Tongue (tissue), 2 donors: ENCODE data around the gene MCF2L2. TPM values are rescaled to one million over a fixed set of nuclear protein-coding genes. Genes with fewer than 3 reads are reported as not detected.
"Not testable (repeated sequence)": the region's sequence is repeated elsewhere in the genome, so short reads cannot be mapped to it uniquely, and the experiment has no call there.

Experiments
- DNase-seq: peaks from one replicate; pipeline ENCODE4 v3.0.0-alpha.2; 2015
- total RNA-seq: library from RNA; depleted of rRNA; stranded (reverse); fragments of >200 nt; gene quantifications from one replicate; pipeline ENCODE4 v1.2.3, GENCODE V29; 2014

MCF2L2 gene
- total RNA-seq, 1 donor from 2014 or later, result 2.6 TPM

DNA sequence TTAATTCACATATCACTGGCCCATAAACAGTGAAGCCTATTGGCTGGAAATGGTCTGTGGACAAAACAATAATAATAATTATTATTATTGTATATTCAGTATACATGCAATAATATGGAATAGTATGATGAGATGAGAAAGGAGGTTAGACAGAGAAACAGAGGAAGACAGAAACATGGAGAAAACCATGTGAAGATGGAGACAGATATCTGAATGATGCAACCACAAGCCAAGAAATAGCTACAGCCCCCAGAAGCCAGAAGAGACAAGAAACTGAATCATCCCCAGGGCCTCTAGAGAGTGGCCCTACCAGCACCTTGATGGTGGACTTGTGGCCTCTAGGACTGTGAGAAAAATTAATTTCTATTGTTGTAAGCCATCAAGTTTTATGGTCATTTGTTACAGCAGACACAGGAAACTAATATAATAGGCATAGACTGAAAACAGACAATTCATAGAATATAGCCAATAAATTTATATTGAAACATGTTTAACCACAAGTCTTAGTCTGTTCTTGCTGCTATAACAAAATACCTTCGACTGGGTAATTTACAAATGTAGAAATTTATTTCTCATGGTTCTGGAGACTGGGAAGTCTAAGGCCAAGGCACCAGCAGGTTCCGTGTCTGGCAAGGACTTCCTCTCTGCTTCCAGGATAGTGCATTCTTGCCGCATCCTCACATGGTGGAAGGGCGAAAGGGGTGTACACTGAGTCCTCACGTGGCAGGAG lies 31.6 kb downstream of the MCF2L2 start:
- DNase-seq, result no peak

GRCh38 chr3:183394150-183394549 lies 34.3 kb downstream of the MCF2L2 start:
- DNase-seq, result peak; percentile 31

DNA sequence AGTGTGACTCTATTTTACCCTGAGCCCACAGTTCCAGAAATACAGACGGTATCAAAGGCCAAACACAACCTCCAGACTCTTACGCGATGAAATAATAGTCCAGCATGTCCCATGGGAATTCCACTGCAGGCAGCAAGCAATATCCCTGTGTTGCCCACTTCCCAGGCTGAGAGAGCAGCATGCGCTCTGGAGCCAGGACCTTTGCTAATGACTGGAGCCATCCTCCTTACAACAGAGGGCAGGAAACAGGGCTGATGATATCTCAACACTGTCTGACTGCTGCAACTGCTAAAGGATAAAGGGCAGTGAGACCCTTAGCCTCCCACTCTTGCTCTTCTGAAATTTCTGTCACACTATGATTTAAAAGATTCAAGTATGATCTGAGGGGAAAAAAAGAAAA lies 34.8 kb downstream of the MCF2L2 start:
- no peak for DNase-seq

DNA sequence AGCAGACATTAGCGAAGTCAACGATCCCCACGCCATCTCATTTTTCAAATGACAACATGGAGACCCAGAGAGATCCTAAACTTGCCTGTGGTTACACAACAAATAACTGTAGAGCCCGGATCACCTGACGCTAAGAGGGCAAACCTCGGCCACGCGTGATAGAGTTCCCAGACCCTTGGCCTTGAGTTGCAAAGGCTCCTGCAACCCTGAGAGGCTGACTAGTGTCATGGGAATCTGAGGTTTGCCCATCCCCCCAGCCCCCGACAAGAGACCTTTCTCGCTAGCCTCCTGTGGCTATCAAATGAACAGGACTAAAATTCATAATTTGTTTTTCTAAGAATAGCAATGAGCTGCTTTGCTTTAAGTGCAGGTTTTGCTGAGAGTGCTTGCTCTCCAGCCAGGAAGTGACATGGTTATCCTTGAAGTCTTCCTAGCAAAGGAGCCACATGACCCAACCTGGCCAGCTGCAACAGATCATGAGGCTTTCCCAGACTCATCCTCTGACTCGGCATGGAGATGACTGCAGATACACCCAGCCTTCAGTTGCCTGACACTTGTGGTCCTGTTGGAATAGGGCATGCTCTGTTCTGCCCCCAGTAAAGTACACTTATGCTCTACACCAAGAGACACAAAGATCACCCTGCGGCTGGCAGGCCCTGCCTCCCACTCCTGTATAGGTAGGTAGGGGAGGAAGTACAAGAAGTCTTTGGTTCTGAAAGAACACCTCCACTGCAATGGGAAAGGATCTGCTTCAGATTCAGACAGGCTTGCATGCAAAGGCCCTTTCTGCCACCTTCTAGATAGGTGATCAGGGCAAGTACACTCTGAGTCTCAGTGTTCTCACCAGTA lies 36.0 kb downstream of the MCF2L2 start:
- no peak for DNase-seq

DNA sequence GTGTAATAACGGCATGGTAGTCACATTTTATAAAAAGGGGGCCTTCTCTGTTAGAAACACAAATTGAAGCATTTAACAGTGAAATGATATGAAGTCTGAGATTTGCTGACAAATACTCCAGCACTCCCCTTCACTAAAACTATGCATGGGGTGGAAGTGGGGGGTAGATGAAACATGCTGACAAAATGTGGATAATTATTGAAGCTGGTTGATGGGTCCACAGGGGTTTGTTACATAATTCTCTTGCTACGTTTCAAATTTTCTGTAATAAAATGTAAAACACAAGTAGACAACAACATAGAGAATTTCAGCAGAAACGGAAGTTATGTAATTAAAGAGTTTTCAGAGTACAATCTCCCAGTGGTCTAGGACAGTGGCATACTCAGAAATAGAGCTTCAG lies 37.0 kb downstream of the MCF2L2 start:
- no peak for DNase-seq

DNA sequence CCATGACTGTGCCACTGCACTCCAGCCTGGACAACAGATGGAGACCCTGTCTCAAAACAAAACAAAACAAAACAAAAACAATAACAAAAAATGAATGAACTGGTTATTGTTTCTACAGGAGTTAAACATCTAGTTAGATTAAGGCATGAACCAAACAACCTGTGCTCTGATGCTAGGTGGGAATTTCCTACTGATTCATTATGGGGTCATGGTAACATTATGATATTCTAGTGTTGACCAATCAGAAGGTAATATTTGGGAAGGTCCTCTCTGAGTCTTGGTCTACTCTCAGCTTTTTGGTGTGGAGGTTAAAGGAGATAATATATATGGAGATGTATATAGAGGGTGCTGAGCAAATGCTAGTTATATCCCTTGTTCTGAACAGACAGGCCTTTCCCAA lies 37.6 kb downstream of the MCF2L2 start:
- no peak for DNase-seq

DNA sequence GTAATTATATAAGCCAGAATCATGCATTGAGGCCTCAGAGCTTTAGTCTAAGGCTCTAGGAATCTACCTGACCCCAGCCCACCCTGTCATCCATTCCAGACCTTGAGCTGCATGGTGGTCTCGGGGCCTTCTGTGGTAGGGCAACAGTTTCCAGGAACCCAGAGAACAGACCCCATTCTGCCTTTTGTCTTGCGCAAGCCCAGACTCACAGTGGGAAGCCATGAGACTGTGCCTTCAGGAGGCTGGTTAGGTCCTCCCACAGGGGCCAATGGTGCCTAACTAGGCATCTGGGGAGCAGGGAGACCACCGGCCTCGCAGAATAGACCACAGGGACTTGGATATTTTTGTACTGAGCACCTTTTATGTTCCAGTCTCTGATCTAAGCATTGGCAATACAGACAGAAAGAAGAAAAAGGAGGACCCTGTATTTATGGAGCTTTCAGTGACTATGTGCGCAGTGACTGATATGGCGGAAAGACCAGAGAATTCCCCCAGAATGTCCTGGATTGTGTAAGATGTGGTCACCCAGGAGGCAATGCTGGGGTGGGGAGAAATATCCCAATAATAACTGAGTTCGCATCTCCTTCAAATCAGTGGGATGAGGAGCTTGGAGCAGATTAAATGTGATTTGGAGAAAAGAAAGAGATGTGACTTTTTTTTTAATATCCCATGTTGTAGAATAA lies 40.1 kb downstream of the MCF2L2 start:
- DNase-seq, result no peak

GRCh38 chr3:183387797-183388196 lies 40.6 kb downstream of the MCF2L2 start:
- no peak for DNase-seq

DNA sequence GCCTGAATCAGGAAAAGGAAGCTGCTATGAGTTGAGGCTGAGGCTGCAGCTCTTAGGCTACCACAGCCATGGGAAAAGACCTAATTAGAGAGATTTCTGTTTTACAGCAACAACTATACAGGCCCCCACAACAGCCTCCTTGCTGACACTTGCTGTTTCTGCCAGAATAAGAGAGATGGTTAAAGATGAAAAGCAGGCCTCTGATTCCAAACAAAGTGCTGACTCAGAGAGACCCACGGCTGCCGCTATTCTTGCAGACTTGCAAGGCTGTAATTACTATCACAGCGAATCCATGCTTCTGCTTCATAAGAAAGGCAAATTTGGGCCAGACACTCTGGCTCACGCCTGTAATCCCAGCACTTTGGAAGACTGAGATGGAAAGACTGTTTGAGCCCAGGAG lies 41.8 kb downstream of the MCF2L2 start:
- DNase-seq, result peak; percentile 39

- peak; percentile 85 for DNase-seq
Measured at GRCh38 chr3:183385698-183386613, 42.5 kb downstream of the MCF2L2 start.

- DNase-seq, result no peak
Measured at GRCh38 chr3:183381673-183382072, 46.7 kb downstream of the MCF2L2 start.

DNA sequence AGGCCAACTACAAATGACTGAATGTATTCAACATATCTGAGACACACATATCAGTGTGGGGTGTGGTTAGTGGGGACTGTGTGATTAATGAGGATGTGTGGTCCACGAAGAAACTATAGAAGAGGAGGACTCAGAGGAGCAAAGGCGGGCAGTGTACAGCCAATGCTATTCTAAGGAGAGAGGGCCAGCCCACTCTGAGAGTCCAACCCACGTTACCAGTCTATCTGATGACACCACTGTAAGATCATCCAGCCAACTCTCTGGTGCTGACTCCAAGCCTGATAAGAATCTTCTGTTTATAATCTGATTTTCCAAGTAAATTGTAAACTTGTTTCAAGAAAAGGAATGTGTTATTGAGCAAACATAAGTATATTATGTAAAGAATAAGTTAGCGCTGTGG lies 47.2 kb downstream of the MCF2L2 start:
- no peak for DNase-seq

- DNase-seq, result no peak
Measured at GRCh38 chr3:183378951-183379350, 49.5 kb downstream of the MCF2L2 start.

DNA sequence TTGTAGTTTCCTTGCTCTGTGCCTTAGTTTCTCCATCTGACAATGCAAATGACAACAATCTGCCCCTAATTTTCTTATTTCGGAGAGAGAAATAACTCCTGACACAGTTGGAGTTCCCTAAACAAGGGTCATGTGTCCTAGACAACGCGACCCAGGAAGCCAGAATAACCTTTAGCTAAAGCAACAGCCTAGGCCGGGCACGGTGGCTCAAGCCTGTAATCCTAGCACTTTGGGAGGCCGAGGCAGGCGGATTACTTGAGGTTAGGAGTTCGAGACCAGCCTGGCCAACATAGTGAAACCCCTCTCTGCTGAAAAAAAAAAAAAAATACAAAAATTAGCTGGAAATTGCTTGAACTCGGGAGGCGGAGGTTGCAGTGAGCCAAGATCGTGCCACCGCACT lies 49.9 kb downstream of the MCF2L2 start:
- DNase-seq, result no peak

- DNase-seq, result no peak
Measured at GRCh38 chr3:183378008-183378407, 50.4 kb downstream of the MCF2L2 start.

- DNase-seq, result no peak
Measured at GRCh38 chr3:183377307-183377959, 51.0 kb downstream of the MCF2L2 start.

- no peak for DNase-seq
Measured at GRCh38 chr3:183375787-183376186, 52.6 kb downstream of the MCF2L2 start.

DNA sequence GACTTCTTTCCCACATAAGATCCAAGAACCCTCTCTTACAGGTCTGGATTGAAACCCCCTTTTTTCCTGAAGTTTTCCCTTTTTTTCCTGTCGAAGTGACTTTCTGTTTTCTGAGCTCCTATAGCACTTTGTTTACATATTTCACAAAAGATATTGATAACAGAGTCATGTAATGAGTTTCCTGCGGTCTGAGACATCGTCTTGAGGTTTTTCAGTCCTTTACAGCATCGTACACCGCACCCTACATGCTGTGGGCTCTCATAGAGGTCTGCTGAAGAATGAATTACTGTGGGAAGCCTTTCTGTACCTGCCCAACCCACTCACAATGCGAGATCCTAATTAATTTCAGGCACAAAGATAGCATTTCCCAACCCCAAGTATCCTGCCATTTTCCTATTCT lies 53.1 kb downstream of the MCF2L2 start:
- DNase-seq, result no peak

DNA sequence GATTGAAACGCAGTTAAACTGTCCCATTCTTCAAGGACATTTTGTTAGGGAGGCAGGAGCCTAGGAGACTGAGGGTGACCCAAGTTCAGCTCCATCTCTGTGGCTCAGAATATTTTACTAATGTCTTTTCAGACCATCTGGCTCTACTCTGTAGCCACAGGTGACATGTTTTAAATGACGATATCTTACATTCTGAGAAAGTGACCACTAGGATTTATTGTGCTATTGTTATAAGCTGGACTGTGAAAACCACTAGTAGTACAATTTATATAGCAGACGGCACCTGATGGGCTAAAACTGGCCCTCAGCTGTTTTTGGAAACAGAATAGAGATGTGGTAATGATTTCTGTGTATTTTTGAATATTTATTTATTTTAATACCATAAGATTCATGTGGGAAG lies 55.5 kb downstream of the MCF2L2 start:
- DNase-seq, result no peak

GRCh38 chr3:183371600-183371968 lies 56.8 kb downstream of the MCF2L2 start:
- DNase-seq, result not testable (repeated sequence)

DNA sequence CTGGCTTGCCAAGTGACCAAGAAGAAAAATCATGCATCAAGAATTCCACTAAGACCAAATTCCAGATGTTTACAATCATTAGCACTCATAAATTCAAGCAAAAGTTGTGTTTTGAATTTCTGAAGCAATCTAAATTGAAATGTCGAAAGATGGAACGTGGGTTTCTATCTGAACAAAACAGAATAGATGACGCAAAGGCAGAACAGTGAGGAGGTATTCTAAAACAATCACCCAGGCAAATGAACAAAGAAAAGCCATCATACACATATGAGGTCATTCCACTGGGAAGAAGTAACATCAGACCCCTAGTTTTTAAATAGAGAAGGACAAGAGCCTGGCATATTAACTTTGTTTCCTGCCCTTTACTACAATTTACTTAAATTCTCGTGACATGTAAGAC lies 58.0 kb downstream of the MCF2L2 start:
- DNase-seq, result no peak

- DNase-seq, result no peak
Measured at GRCh38 chr3:183369627-183370026, 58.8 kb downstream of the MCF2L2 start.
